Activated CD8-positive, alpha-beta T cell treated with anti-CD3 and anti-CD28 coated beads, Interleukin-2, amount 10 ng/mL, durations not matched to agents 7 days and 5 days (primary cell): ENCODE measurements around the gene MIPOL1. TPM values are rescaled to one million over a fixed set of nuclear protein-coding genes. Genes with fewer than 3 reads are reported as not detected.

Experiments used
- ATAC-seq: fragments of 150-1000 bp; cut with Tn5 transposase; one replicate; pipeline ENCODE4 v1.10.0; 2021; ENCODE audit warnings: moderate library complexity
- CTCF ChIA-PET: fragments of 350-600 bp; sonication (Branson Sonifier 250); formaldehyde crosslinking; loops from one replicate; lab custom pipeline; 2021; ENCODE audit warnings: antibody characterized with exemption; lab: Charles Lee
- POLR2A ChIA-PET: fragments of 350-600 bp; sonication (Branson Sonifier 250); formaldehyde crosslinking; loops from one replicate; lab custom pipeline; 2021; ENCODE audit warnings: antibody characterized with exemption; lab: Charles Lee
- DNase-seq: peaks from one replicate; pipeline ENCODE4 v3.0.0-alpha.2; 2020
- H3K27ac Mint-ChIP-seq: one replicate; pipeline ENCODE4 v1.8.0; 2021; ENCODE audit warnings: mild to moderate bottlenecking, mixed read lengths
- H3K27me3 Mint-ChIP-seq: one replicate; pipeline ENCODE4 v1.8.0; 2021; ENCODE audit warnings: low read depth, mixed read lengths
- H3K36me3 Mint-ChIP-seq: one replicate; pipeline ENCODE4 v1.8.0; 2021; ENCODE audit warnings: low read depth, mixed read lengths
- H3K4me1 Mint-ChIP-seq: one replicate; pipeline ENCODE4 v1.8.0; 2021; ENCODE audit warnings: low read depth, mixed read lengths
- H3K4me3 Mint-ChIP-seq: one replicate; pipeline ENCODE4 v1.8.0; 2021; ENCODE audit warnings: mild to moderate bottlenecking, mixed read lengths
- H3K9me3 Mint-ChIP-seq: one replicate; pipeline ENCODE4 v1.8.0; 2022; ENCODE audit warnings: mixed read lengths; ENCODE audit not compliant: insufficient read depth
- total RNA-seq, 2 experiments: library from RNA; stranded (reverse); gene quantifications; one replicate each; pipeline ENCODE4 v1.2.3, GENCODE V29; 2021

Gene MIPOL1
- total RNA-seq, 2 experiments from 2014 or later, result not detected

- no peak for DNase-seq
- POLR2A ChIA-PET, result no interaction called here
- Mint-ChIP-seq H3K9me3 (no peaks in the 10 kb centered on the region), H3K27ac (no peak overlapping the region), H3K36me3 (no peaks in the 10 kb centered on the region), H3K27me3 (no peaks in the 10 kb centered on the region), H3K4me1 (no peaks in the 10 kb centered on the region), H3K4me3 (no peak overlapping the region)
- no peak for ATAC-seq
- CTCF ChIA-PET, result no interaction called here
These were observed 375.6 kb downstream of the MIPOL1 start for GRCh38 chr14:37573356-37573755.

DNA sequence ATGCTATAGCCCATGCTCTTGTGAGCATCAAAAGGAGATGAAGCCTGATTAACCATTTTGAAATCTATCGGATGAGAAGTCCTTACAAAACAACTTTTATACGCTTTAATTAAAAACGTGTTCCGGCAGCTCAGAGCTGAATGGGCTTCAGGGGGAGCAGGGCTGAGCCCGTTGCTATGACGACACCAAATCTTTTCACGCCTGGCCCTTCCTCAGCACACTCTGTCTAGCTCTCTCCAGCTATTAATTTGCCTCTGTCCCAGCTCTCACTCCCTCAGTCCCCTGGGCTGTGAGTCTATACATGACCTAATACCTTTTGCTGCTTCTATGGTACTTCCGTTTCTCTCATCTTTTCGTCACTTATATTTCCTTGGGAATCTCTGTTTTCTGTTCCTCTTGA lies 381.5 kb downstream of the MIPOL1 start:
- DNase-seq, result no peak
- POLR2A ChIA-PET, result no interaction called here
- H3K36me3 Mint-ChIP-seq, result no peaks in the 10 kb centered on the region
- ATAC-seq, result no peak
- H3K9me3 Mint-ChIP-seq, result no peaks in the 10 kb centered on the region
- H3K4me1 Mint-ChIP-seq, result no peaks in the 10 kb centered on the region
- no peak overlapping the region for H3K27ac Mint-ChIP-seq
- H3K27me3 Mint-ChIP-seq, result peaks cover 7% of the 10 kb centered on the region
- CTCF ChIA-PET, result no interaction called here
- no peak overlapping the region for H3K4me3 Mint-ChIP-seq

- Mint-ChIP-seq H3K27ac (no peak overlapping the region), H3K36me3 (peaks cover 2% of the 10 kb centered on the region), H3K9me3 (no peaks in the 10 kb centered on the region), H3K4me3 (no peak overlapping the region), H3K4me1 (no peaks in the 10 kb centered on the region), H3K27me3 (peaks cover 13% of the 10 kb centered on the region)
- ChIA-PET POLR2A (no interaction called here), CTCF (no interaction called here)
- ATAC-seq (no peak), DNase-seq (no peak)
These were observed 382.4 kb downstream of the MIPOL1 start for GRCh38 chr14:37580146-37580545.

GRCh38 chr14:37583358-37584210 lies 385.8 kb downstream of the MIPOL1 start:
- peaks cover 37% of the 10 kb centered on the region for H3K27me3 Mint-ChIP-seq

DNA sequence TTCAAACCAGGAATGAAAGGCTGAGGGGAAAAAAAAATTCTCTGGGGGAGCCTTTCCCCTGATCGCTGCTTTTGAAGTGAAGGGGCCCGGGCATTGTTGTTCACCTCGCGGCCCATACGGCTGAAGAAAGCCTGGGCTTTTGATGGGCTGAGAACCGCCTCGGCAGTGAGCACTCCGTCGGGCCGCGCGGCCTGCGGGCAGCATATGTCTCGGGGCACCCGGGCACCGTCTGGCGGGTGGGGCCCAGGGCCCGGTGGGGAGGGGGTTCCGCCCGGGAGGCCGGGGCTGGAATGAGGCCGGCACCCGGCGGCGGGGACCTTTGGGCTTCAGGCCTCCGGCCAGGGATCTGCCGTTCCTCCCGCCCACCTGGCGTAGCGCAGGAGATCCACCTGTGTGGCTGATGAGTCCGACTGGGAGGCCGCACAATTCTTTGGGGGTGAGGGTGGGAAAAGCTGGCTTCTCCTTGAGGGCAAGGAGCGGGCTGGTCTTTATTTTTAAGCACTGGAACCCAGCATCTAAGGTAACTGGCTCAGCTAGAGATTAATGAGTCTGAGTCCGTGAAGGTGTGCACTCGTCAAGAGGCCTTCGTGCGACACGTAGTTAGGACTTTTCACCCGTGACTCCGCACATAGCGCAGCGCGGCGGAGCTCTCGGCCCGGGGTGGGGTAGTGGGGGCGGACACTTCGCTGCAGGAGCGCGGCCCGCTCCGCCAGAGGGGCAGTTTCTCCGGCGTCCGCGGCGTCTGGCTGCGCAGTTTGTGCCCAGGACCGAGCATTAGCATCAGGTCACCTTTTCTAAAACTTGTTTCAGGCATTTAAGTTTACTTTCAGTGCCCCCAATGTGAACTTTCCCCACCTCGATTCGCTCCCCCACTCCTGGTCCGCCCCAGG lies 386.7 kb downstream of the MIPOL1 start:
- Mint-ChIP-seq H3K9me3 (no peaks in the 10 kb centered on the region), H3K4me3 (no peak overlapping the region), H3K4me1 (no peaks in the 10 kb centered on the region), H3K27ac (no peak overlapping the region), H3K36me3 (peaks cover 7% of the 10 kb centered on the region), H3K27me3 (peaks cover 46% of the 10 kb centered on the region)
- ChIA-PET POLR2A (no interaction called here), CTCF (no interaction called here)
- DNase-seq, result no peak
- no peak for ATAC-seq

More at GRCh38 chr14:37583358-37584210, 385.8 kb downstream of the MIPOL1 start:
- no peak overlapping the region for H3K4me3 Mint-ChIP-seq
- POLR2A ChIA-PET, result no interaction called here
- DNase-seq, result no peak
- H3K9me3 Mint-ChIP-seq, result no peaks in the 10 kb centered on the region
- H3K27ac Mint-ChIP-seq, result no peak overlapping the region
- H3K36me3 Mint-ChIP-seq, result peaks cover 6% of the 10 kb centered on the region
- CTCF ChIA-PET, result no interaction called here
- H3K4me1 Mint-ChIP-seq, result no peaks in the 10 kb centered on the region
- ATAC-seq, result no peak

- no peak overlapping the region for H3K4me3 Mint-ChIP-seq
- H3K4me1 Mint-ChIP-seq, result no peaks in the 10 kb centered on the region
- H3K27ac Mint-ChIP-seq, result no peak overlapping the region
- DNase-seq (no peak), ATAC-seq (no peak)
- no peaks in the 10 kb centered on the region for H3K9me3 Mint-ChIP-seq
- H3K27me3 Mint-ChIP-seq, result peaks cover 48% of the 10 kb centered on the region
- ChIA-PET CTCF (no interaction called here), POLR2A (no interaction called here)
- H3K36me3 Mint-ChIP-seq, result peaks cover 7% of the 10 kb centered on the region
These were observed 387.4 kb downstream of the MIPOL1 start for GRCh38 chr14:37585101-37585511.

GRCh38 chr14:37585971-37586796 lies 388.4 kb downstream of the MIPOL1 start:
- ATAC-seq, result no peak
- peaks cover under 1% of the 10 kb centered on the region for H3K4me1 Mint-ChIP-seq
- no peak for DNase-seq
- ChIA-PET CTCF (no interaction called here), POLR2A (no interaction called here)
- no peaks in the 10 kb centered on the region for H3K9me3 Mint-ChIP-seq
- H3K27me3 Mint-ChIP-seq, result peaks cover 54% of the 10 kb centered on the region
- H3K4me3 Mint-ChIP-seq, result no peak overlapping the region
- H3K27ac Mint-ChIP-seq, result no peak overlapping the region
- H3K36me3 Mint-ChIP-seq, result peaks cover 10% of the 10 kb centered on the region

- CTCF ChIA-PET, result no interaction called here
- H3K36me3 Mint-ChIP-seq, result peaks cover 11% of the 10 kb centered on the region
- POLR2A ChIA-PET, result no interaction called here
These were observed 389.0 kb downstream of the MIPOL1 start for GRCh38 chr14:37586797-37587130.

DNA sequence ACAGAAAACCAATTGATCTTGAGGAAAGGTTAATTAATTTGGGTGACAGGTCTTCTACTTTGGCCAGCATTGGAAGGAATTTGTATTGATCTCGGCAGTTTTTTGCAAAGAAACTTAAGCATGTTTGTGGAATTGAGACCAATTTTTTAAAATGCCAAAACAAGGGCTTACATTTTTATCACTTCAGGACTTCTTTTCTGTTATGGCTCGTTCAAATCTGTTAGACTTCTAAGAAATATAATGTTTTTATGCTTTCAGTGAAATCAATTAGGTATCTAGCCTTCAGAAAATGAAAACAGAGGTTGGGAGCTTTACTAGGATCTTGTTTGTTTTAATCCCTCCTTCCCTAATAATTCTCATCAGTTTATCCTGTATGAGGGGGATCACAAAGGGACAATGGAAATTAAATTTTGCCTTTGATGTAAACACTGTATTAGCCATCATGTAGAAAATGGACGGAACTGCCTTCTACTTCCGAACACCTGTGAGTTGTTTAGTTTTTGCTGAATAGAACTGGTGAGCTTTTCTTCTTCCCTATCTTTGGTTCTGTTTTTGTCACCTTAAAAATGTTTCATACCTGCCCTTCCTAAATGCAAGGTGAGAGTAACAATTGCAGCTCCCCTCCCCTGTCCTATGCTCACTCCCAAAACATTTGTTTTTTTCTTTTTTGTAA lies 389.5 kb downstream of the MIPOL1 start:
- Mint-ChIP-seq H3K9me3 (no peaks in the 10 kb centered on the region), H3K27me3 (peaks cover 60% of the 10 kb centered on the region), H3K4me1 (peaks cover 3% of the 10 kb centered on the region), H3K36me3 (peaks cover 11% of the 10 kb centered on the region), H3K4me3 (no peak overlapping the region), H3K27ac (no peak overlapping the region)
- DNase-seq (no peak), ATAC-seq (no peak)
- ChIA-PET POLR2A (no interaction called here), CTCF (no interaction called here)

More at GRCh38 chr14:37586797-37587130, 389.0 kb downstream of the MIPOL1 start:
- no peak overlapping the region for H3K27ac Mint-ChIP-seq
- peaks cover 3% of the 10 kb centered on the region for H3K4me1 Mint-ChIP-seq
- ATAC-seq (no peak), DNase-seq (no peak)
- no peaks in the 10 kb centered on the region for H3K9me3 Mint-ChIP-seq
- H3K4me3 Mint-ChIP-seq, result no peak overlapping the region
- H3K27me3 Mint-ChIP-seq, result peaks cover 57% of the 10 kb centered on the region

- H3K27ac Mint-ChIP-seq, result no peak overlapping the region
- H3K4me3 Mint-ChIP-seq, result no peak overlapping the region
- CTCF ChIA-PET, result interaction anchor here (1.6 kb wide), 1 partner anchor 9 kb away, joined by 4 read pairs; no protein-coding TSS in a partner anchor
- H3K9me3 Mint-ChIP-seq, result peaks cover 5% of the 10 kb centered on the region
- DNase-seq (no peak), ATAC-seq (no peak)
- H3K4me1 Mint-ChIP-seq, result peaks cover 3% of the 10 kb centered on the region
- POLR2A ChIA-PET, result no interaction called here
- peaks cover 19% of the 10 kb centered on the region for H3K36me3 Mint-ChIP-seq
- peaks cover 64% of the 10 kb centered on the region for H3K27me3 Mint-ChIP-seq
These were observed 390.3 kb downstream of the MIPOL1 start for GRCh38 chr14:37587881-37588666.

DNA sequence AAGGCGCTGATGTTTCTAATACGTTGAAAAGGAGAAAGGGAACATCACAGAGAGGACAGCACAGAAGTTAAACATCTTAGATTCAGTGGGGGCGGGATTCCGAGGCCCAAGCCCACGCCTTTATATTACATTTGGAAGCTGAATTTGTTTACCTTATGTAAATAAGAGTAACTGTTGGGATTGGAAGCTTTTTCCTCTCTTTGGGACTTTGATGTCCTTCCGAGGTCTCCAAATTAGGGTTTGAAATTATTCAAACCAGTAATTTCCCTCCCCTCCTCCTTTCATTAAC lies 390.9 kb downstream of the MIPOL1 start:
- POLR2A ChIA-PET, result no interaction called here
- CTCF ChIA-PET, result interaction anchor here (1.6 kb wide), 1 partner anchor 8 kb away, joined by 4 read pairs; no protein-coding TSS in a partner anchor
- Mint-ChIP-seq H3K36me3 (peaks cover 19% of the 10 kb centered on the region), H3K9me3 (peaks cover 5% of the 10 kb centered on the region), H3K27ac (no peak overlapping the region), H3K27me3 (peaks cover 65% of the 10 kb centered on the region), H3K4me1 (peaks cover 3% of the 10 kb centered on the region), H3K4me3 (no peak overlapping the region)
- ATAC-seq (no peak), DNase-seq (no peak)
